Transverse colon (tissue), 3 donors: ENCODE results near the gene POMT1.

ENCODE experiments used
- EP300 ChIP-seq: sonication (generic); formaldehyde crosslinking; IDR thresholded peaks from one replicate; pipeline ENCODE4 v1.6.1; 2017; ENCODE audit warnings: antibody characterized with exemption, low read depth
- TF ChIP-seq, protein P1 (sequence below), 5 experiments: fragments of 200-600 bp in 3 of 5; fragments of 450-650 bp in 2 of 5; sonication (generic) in 3 of 5; IDR thresholded peaks; 1 replicate in 2 of 5; 2 replicates in 3 of 5; pipeline ENCODE4 v1.5.1; 2016 to 2017; ENCODE audit warnings: antibody characterized with exemption in 5 of 5, inconsistent platforms in 3 of 5, mild to moderate bottlenecking in 2 of 5, moderate library complexity in 1 of 5

DNA sequence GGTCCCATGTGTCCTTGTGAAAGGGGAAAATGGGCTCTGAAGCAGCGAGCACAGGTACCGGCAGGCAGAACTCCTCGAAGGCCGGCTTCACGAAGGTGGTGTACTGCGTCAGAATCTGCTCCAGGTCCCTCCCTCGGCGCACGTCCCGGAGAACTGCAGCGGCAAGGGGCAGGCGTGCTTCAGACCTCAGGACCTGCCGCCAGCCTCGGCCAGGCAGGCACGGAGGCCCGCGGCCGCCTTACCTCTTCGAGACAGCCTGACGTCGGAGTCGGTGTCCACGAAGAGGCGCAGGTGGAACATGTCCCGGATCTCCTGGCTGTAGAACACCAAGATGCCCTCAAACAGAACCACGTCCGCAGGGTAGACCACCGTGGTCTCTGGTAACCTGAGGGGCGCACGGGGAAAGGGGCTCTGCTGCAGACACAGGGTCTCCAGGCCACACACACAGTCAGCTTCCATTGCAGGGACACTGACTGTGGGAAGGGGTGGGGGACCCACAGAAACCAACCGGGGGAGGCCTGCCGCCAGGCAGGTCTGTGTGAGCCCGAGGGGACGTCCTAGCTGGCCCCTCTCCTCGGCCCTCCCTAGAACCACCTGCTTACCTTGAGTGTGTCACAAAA, 26.3 kb downstream of the POMT1 start:
- TF ChIP-seq EP300, result no peak
- TF ChIP-seq, protein P1, sequence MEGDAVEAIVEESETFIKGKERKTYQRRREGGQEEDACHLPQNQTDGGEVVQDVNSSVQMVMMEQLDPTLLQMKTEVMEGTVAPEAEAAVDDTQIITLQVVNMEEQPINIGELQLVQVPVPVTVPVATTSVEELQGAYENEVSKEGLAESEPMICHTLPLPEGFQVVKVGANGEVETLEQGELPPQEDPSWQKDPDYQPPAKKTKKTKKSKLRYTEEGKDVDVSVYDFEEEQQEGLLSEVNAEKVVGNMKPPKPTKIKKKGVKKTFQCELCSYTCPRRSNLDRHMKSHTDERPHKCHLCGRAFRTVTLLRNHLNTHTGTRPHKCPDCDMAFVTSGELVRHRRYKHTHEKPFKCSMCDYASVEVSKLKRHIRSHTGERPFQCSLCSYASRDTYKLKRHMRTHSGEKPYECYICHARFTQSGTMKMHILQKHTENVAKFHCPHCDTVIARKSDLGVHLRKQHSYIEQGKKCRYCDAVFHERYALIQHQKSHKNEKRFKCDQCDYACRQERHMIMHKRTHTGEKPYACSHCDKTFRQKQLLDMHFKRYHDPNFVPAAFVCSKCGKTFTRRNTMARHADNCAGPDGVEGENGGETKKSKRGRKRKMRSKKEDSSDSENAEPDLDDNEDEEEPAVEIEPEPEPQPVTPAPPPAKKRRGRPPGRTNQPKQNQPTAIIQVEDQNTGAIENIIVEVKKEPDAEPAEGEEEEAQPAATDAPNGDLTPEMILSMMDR (IDR thresholded peaks at IDR 0.05), result no peak
